ENCODE results near the gene PPP1R13L. TPM values are rescaled to one million over a fixed set of nuclear protein-coding genes. Genes with fewer than 3 reads are reported as not detected.

Gene PPP1R13L
- total and polyA plus RNA-seq, 2 of the 8 experiments (the other 6 are each of a cell fraction or from before 2014, with no cell fraction given): 9.1 to 15.3 TPM

- TF ChIP-seq TAF7 (optimal IDR thresholded peaks at IDR 0.05; ENCODE audit: borderline replicate concordance, low read depth, low read length) (no peak), USF2 (IDR thresholded peaks at IDR 0.05; ENCODE audit: low read length) (peak; percentile 69)
- no peak overlapping the region for H4K8ac ChIP-seq (ENCODE audit: extremely low read depth, insufficient read depth, low read length)
- no peaks in the 10 kb centered on the region for H3K79me2 ChIP-seq (ENCODE audit: control insufficient read depth in 1 of 2, insufficient read depth in 2 of 2, low read length in 2 of 2)
- H3K18ac ChIP-seq (ENCODE audit: extremely low read depth, low read length): no peak overlapping the region
- ChIA-PET POLR2A (ENCODE audit: partially characterized antibody) (interaction anchor here (0.6 to 1.4 kb wide), 5 partner anchors 12 to 64 kb away, joined by 3 to 5 read pairs (median 3); no protein-coding TSS in a partner anchor), CTCF (ENCODE audit: partially characterized antibody) (interaction anchor here (0.6 to 7.3 kb wide), 8 partner anchors 13 to 359 kb away, joined by 3 to 60 read pairs (median 4); partner anchors contain the start of gene QPCTL)
- no peak overlapping the region for H3K4me3 ChIP-seq (ENCODE audit: extremely low read depth in 1 of 4, insufficient read depth in 2 of 4, low read depth in 3 of 4, low read length in 4 of 4)
- no peaks in the 10 kb centered on the region for H3K27me3 ChIP-seq (replicated peaks in 1 of 4; ENCODE audit: control insufficient read depth in 3 of 4, extremely low read depth in 1 of 4, insufficient read depth in 3 of 4, low read length in 3 of 4)
- no peak overlapping the region for H3K27ac ChIP-seq (ENCODE audit: low read depth, low read length)
- no peak for DNase-seq (ENCODE audit: low read depth in 1 of 2, low spot score in 2 of 2)
- no peaks in the 10 kb centered on the region for H3K9me3 ChIP-seq (ENCODE audit: insufficient read depth in 2 of 2, low read depth in 1 of 2, low read length in 1 of 2)
- H2BK5ac ChIP-seq (ENCODE audit: low read depth, low read length): no peak overlapping the region
- no peaks in the 10 kb centered on the region for H3K79me1 ChIP-seq (ENCODE audit: low read depth, low read length)
- H3K23me2 ChIP-seq (ENCODE audit: low read depth, low read length): no peaks in the 10 kb centered on the region
- no peak overlapping the region for H2BK120ac ChIP-seq (replicated peaks; ENCODE audit: low read depth, low read length)
- no peaks in the 10 kb centered on the region for H3K36me3 ChIP-seq (ENCODE audit: control insufficient read depth in 2 of 4, insufficient read depth in 4 of 4, low read length in 3 of 4)
- H3K4me1 ChIP-seq (replicated peaks in 1 of 4; ENCODE audit: control insufficient read depth in 3 of 4, insufficient read depth in 4 of 4, low read length in 3 of 4): no peaks in the 10 kb centered on the region
- no peaks in the 10 kb centered on the region for H4K20me1 ChIP-seq (replicated peaks in 1 of 2; ENCODE audit: control insufficient read depth in 1 of 2, insufficient read depth in 2 of 2, low read length in 2 of 2)
- no peak overlapping the region for H3K4me2 ChIP-seq (ENCODE audit: insufficient read depth in 1 of 2, low read depth in 2 of 2, low read length in 2 of 2)
- no peak overlapping the region for H4K91ac ChIP-seq (replicated peaks; ENCODE audit: insufficient read length, low read length)
- H2BK12ac ChIP-seq (ENCODE audit: low read depth, low read length): no peak overlapping the region
- no peak overlapping the region for H3K23ac ChIP-seq (ENCODE audit: insufficient read length)
- no peak for FAIRE-seq
- no peak overlapping the region for H2BK15ac ChIP-seq (ENCODE audit: low read length)
- WGBS, 2 experiments (ENCODE audit: extremely low coverage in 1 of 2, insufficient coverage in 1 of 2, insufficient read length in 1 of 2, insufficient replicate concordance in 2 of 2, low coverage in 1 of 2, low lambda C conversion rate in 2 of 2, missing lambda C conversion rate in 1 of 2): 85% methylated on average over 10 of the region's 10 CpGs; no CpG with 5 or more reads in 1 of the 2 experiments
- H2AFZ ChIP-seq (ENCODE audit: low read length): no peak overlapping the region; the same call in 1 of the 2 replicates
- no peak overlapping the region for H4K5ac ChIP-seq (ENCODE audit: insufficient read length, low read depth, low read length)
- no peak overlapping the region for H3K56ac ChIP-seq (replicated peaks; ENCODE audit: insufficient read length, low read depth, low read length)
- no peak overlapping the region for H3K4ac ChIP-seq (replicated peaks; ENCODE audit: insufficient read length, low read depth, low read length)
- H2BK20ac ChIP-seq (ENCODE audit: low read length): no peak overlapping the region
- H3K9ac ChIP-seq (replicated peaks in 1 of 4; ENCODE audit: extremely low read depth in 1 of 4, low read depth in 3 of 4, low read length in 3 of 4): no peak overlapping the region
- H3K14ac ChIP-seq (ENCODE audit: insufficient read length): no peak overlapping the region
- H2AK5ac ChIP-seq (ENCODE audit: low read depth, low read length): no peak overlapping the region
Observed at GRCh38 chr19:45333609-45334303, 71.1 kb downstream of the PPP1R13L start.
